Measurements from ENCODE around the gene C1orf159. TPM values are rescaled to one million over a fixed set of nuclear protein-coding genes. Genes with fewer than 3 reads are reported as not detected.

Gene C1orf159
- total and polyA plus RNA-seq, 2 donors (not counting 1 experiment from before 2014, with no cell fraction given): 2.6 to 3.3 TPM

- DNase-seq (ENCODE audit: low read depth in 2 of 2): no peak
- Histone ChIP-seq H3K79me2 (ENCODE audit: control insufficient read depth, insufficient read depth, low read length) (no peaks in the 10 kb centered on the region), H3K36me3 (ENCODE audit: control insufficient read depth, insufficient read depth, low read length) (no peaks in the 10 kb centered on the region), H4K20me1 (ENCODE audit: control insufficient read depth, extremely low read depth, insufficient read depth, low read length) (no peaks in the 10 kb centered on the region), H3K9ac (ENCODE audit: insufficient read depth, low read length) (no peak overlapping the region), H3K4me2 (ENCODE audit: extremely low read depth, insufficient read depth, low read length) (no peak overlapping the region), H3K27ac (ENCODE audit: insufficient read depth, low read length) (no peak overlapping the region), H2AFZ (ENCODE audit: low read length) (no peak overlapping the region), H3K4me1 (ENCODE audit: control insufficient read depth, extremely low read depth, insufficient read depth, low read length) (no peaks in the 10 kb centered on the region), H3K4me3 (replicated peaks in 1 of 4; ENCODE audit: control extremely low read depth in 1 of 4, insufficient read depth in 1 of 4, low read depth in 3 of 4, low read length in 4 of 4) (no peak overlapping the region), H3K9me3 (ENCODE audit: control insufficient read depth, insufficient read depth, low read depth, low read length) (no peaks in the 10 kb centered on the region), H3K27me3 (ENCODE audit: control insufficient read depth, insufficient read depth, low read length) (peaks cover 3% of the 10 kb centered on the region)
- TF ChIP-seq CTCF (conservative IDR thresholded peaks at IDR 0.05 in 1 of 2, IDR thresholded peaks at IDR 0.05 in 1 of 2; ENCODE audit: low read depth in 1 of 2, low read length in 2 of 2) (no peak), EZH2 (IDR thresholded peaks at IDR 0.05; ENCODE audit: low read length, missing control alignments) (no peak)
These were observed 11.9 kb upstream of the C1orf159 start for GRCh38 chr1:1127551-1128451.

- Histone ChIP-seq H3K4me1 (ENCODE audit: control insufficient read depth, extremely low read depth, insufficient read depth, low read length) (no peaks in the 10 kb centered on the region), H3K4me3 (replicated peaks in 1 of 4; ENCODE audit: control extremely low read depth in 1 of 4, insufficient read depth in 1 of 4, low read depth in 3 of 4, low read length in 4 of 4) (no peak overlapping the region), H3K79me2 (ENCODE audit: control insufficient read depth, insufficient read depth, low read length) (no peaks in the 10 kb centered on the region), H3K36me3 (ENCODE audit: control insufficient read depth, insufficient read depth, low read length) (no peaks in the 10 kb centered on the region), H3K27me3 (ENCODE audit: control insufficient read depth, insufficient read depth, low read length) (peaks cover 3% of the 10 kb centered on the region), H2AFZ (ENCODE audit: low read length) (no peak overlapping the region), H3K9me3 (ENCODE audit: control insufficient read depth, insufficient read depth, low read depth, low read length) (no peaks in the 10 kb centered on the region), H3K9ac (ENCODE audit: insufficient read depth, low read length) (no peak overlapping the region), H3K27ac (ENCODE audit: insufficient read depth, low read length) (no peak overlapping the region), H3K4me2 (ENCODE audit: extremely low read depth, insufficient read depth, low read length) (no peak overlapping the region), H4K20me1 (ENCODE audit: control insufficient read depth, extremely low read depth, insufficient read depth, low read length) (no peaks in the 10 kb centered on the region)
- no peak for DNase-seq (ENCODE audit: low read depth in 2 of 2)
- TF ChIP-seq CTCF (conservative IDR thresholded peaks at IDR 0.05 in 1 of 2, IDR thresholded peaks at IDR 0.05 in 1 of 2; ENCODE audit: low read depth in 1 of 2, low read length in 2 of 2): no peak
- no peak for TF ChIP-seq EZH2 (IDR thresholded peaks at IDR 0.05; ENCODE audit: low read length, missing control alignments)
These were observed 10.1 kb upstream of the C1orf159 start for GRCh38 chr1:1125945-1126344.

GRCh38 chr1:1124786-1125642, 9.1 kb upstream of the C1orf159 start:
- TF ChIP-seq CTCF (conservative IDR thresholded peaks at IDR 0.05 in 1 of 2, IDR thresholded peaks at IDR 0.05 in 1 of 2; ENCODE audit: low read depth in 1 of 2, low read length in 2 of 2): no peak
- TF ChIP-seq EZH2 (IDR thresholded peaks at IDR 0.05; ENCODE audit: low read length, missing control alignments): no peak
- H3K27me3 ChIP-seq (ENCODE audit: control insufficient read depth, insufficient read depth, low read length): no peaks in the 10 kb centered on the region
- no peaks in the 10 kb centered on the region for H4K20me1 ChIP-seq (ENCODE audit: control insufficient read depth, extremely low read depth, insufficient read depth, low read length)
- no peaks in the 10 kb centered on the region for H3K4me1 ChIP-seq (ENCODE audit: control insufficient read depth, extremely low read depth, insufficient read depth, low read length)
- H3K9ac ChIP-seq (ENCODE audit: insufficient read depth, low read length): no peak overlapping the region
- H3K4me2 ChIP-seq (ENCODE audit: extremely low read depth, insufficient read depth, low read length): no peak overlapping the region
- H3K36me3 ChIP-seq (ENCODE audit: control insufficient read depth, insufficient read depth, low read length): no peaks in the 10 kb centered on the region
- no peak for DNase-seq (ENCODE audit: low read depth in 2 of 2)
- no peak overlapping the region for H2AFZ ChIP-seq (ENCODE audit: low read length)
- H3K9me3 ChIP-seq (ENCODE audit: control insufficient read depth, insufficient read depth, low read depth, low read length): no peaks in the 10 kb centered on the region
- no peak overlapping the region for H3K4me3 ChIP-seq (replicated peaks in 1 of 4; ENCODE audit: control extremely low read depth in 1 of 4, insufficient read depth in 1 of 4, low read depth in 3 of 4, low read length in 4 of 4)
- H3K27ac ChIP-seq (ENCODE audit: insufficient read depth, low read length): no peak overlapping the region
- no peaks in the 10 kb centered on the region for H3K79me2 ChIP-seq (ENCODE audit: control insufficient read depth, insufficient read depth, low read length)
